Measurements from ENCODE around the gene SCRN1. TPM values are rescaled to one million over a fixed set of nuclear protein-coding genes. Genes with fewer than 3 reads are reported as not detected.

SCRN1 gene
- polyA plus RNA-seq, 1 donor from 2014 or later, result 130 TPM

GRCh38 chr7:29958667-29959358 lies 30.8 kb downstream of the SCRN1 start:
- peaks cover 8% of the 10 kb centered on the region for H3K79me2 ChIP-seq (replicated peaks; ENCODE audit: insufficient read depth, low read length)
- no peak overlapping the region for H3K4me3 ChIP-seq (ENCODE audit: low read length)
- no peak overlapping the region for H2AFZ ChIP-seq (ENCODE audit: low read depth, low read length)
- H3K9me2 ChIP-seq (ENCODE audit: insufficient read depth, low read length), result no peaks in the 10 kb centered on the region
- H3K9me3 ChIP-seq (ENCODE audit: low read length), result no peaks in the 10 kb centered on the region
- no peak overlapping the region for H3K9ac ChIP-seq (ENCODE audit: low read length)
- TF ChIP-seq REST (IDR thresholded peaks at IDR 0.05; ENCODE audit: borderline replicate concordance) (no peak), CTCF (IDR thresholded peaks at IDR 0.05; ENCODE audit: poor library complexity, severe bottlenecking) (no peak), EZH2 (IDR thresholded peaks at IDR 0.05; ENCODE audit: borderline replicate concordance, insufficient read depth, low read length, poor library complexity, severe bottlenecking) (no peak), MXI1 (conservative IDR thresholded peaks at IDR 0.05; ENCODE audit: poor library complexity, severe bottlenecking) (no peak), EP300 (conservative IDR thresholded peaks at IDR 0.05; ENCODE audit: poor library complexity, severe bottlenecking) (no peak), SMC3 (conservative IDR thresholded peaks at IDR 0.05; ENCODE audit: poor library complexity) (no peak), POLR2AphosphoS5 (IDR thresholded peaks at IDR 0.05) (no peak), RAD21 (conservative IDR thresholded peaks at IDR 0.05) (no peak), TAF1 (IDR thresholded peaks at IDR 0.05; ENCODE audit: low read depth) (no peak)
- H4K20me1 ChIP-seq (ENCODE audit: insufficient read depth), result no peaks in the 10 kb centered on the region
- no peaks in the 10 kb centered on the region for H3F3A ChIP-seq (ENCODE audit: insufficient read depth, low read length, poor library complexity, severe bottlenecking)
- H3K27ac ChIP-seq (ENCODE audit: low read length), result no peak overlapping the region
- H3K4me2 ChIP-seq (ENCODE audit: low read length), result no peak overlapping the region
- H3K27me3 ChIP-seq (ENCODE audit: insufficient read depth, low read depth, low read length), result no peaks in the 10 kb centered on the region
- H3K36me3 ChIP-seq (ENCODE audit: insufficient read depth, low read length), result peaks cover 4% of the 10 kb centered on the region

- no peaks in the 10 kb centered on the region for H3K9me3 ChIP-seq (ENCODE audit: low read length)
- H3K27me3 ChIP-seq (ENCODE audit: insufficient read depth, low read depth, low read length), result no peaks in the 10 kb centered on the region
- no peaks in the 10 kb centered on the region for H3K9me2 ChIP-seq (ENCODE audit: insufficient read depth, low read length)
- H3K36me3 ChIP-seq (ENCODE audit: insufficient read depth, low read length), result peaks cover 8% of the 10 kb centered on the region
- no peaks in the 10 kb centered on the region for H4K20me1 ChIP-seq (ENCODE audit: insufficient read depth)
- TF ChIP-seq CTCF (IDR thresholded peaks at IDR 0.05; ENCODE audit: poor library complexity, severe bottlenecking) (no peak), EP300 (conservative IDR thresholded peaks at IDR 0.05; ENCODE audit: poor library complexity, severe bottlenecking) (no peak), MXI1 (conservative IDR thresholded peaks at IDR 0.05; ENCODE audit: poor library complexity, severe bottlenecking) (no peak), SMC3 (conservative IDR thresholded peaks at IDR 0.05; ENCODE audit: poor library complexity) (no peak), POLR2AphosphoS5 (IDR thresholded peaks at IDR 0.05) (no peak)
- no peak overlapping the region for H3K4me2 ChIP-seq (ENCODE audit: low read length)
- no peak overlapping the region for H3K4me3 ChIP-seq (ENCODE audit: low read length)
- no peak overlapping the region for H3K9ac ChIP-seq (ENCODE audit: low read length)
- no peaks in the 10 kb centered on the region for H3F3A ChIP-seq (ENCODE audit: insufficient read depth, low read length, poor library complexity, severe bottlenecking)
- H2AFZ ChIP-seq (ENCODE audit: low read depth, low read length), result no peak overlapping the region
- H3K79me2 ChIP-seq (replicated peaks; ENCODE audit: insufficient read depth, low read length), result peaks cover 8% of the 10 kb centered on the region
- H3K27ac ChIP-seq (ENCODE audit: low read length), result no peak overlapping the region
Observed at GRCh38 chr7:29957521-29958310, 31.9 kb downstream of the SCRN1 start.

All from neural cell (in vitro differentiated cells).